OCI-LY7 (cell line): Measurements from ENCODE around the gene KISS1R. TPM values are rescaled to one million over a fixed set of nuclear protein-coding genes. Genes with fewer than 3 reads are reported as not detected.

Source experiments
- BruUV-seq: library from RNA; stranded (reverse); fragments of 400-500 nt; replicated peaks from 2 replicates; lab custom pipeline; 2021; lab: Mats Ljungman, UMichigan
- CTCF ChIA-PET: fragments of 300-600 bp; sonication (Branson Sonifier 250); formaldehyde crosslinking; loops from one replicate; lab custom pipeline; 2022; ENCODE audit warnings: antibody characterized with exemption; ENCODE audit not compliant: unreplicated experiment; lab: Charles Lee
- POLR2A ChIA-PET: fragments of 300-600 bp; sonication (Branson Sonifier 250); formaldehyde crosslinking; loops from one replicate; lab custom pipeline; 2022; ENCODE audit warnings: antibody characterized with exemption; lab: Charles Lee
- DNase-seq: peaks from one replicate; pipeline ENCODE4 v3.0.0-alpha.2; 2015; ENCODE audit warnings: low spot score
- H2AFZ ChIP-seq: fragments of 200-600 bp; sonication (generic), shearing (Covaris generic); 2 replicates; pipeline ENCODE4 v1.6.1; 2014; ENCODE audit warnings: mild to moderate bottlenecking, antibody characterized with exemption, low read length, moderate library complexity
- H3K27ac ChIP-seq: fragments of 200-600 bp; sonication (generic); 2 replicates; pipeline ENCODE4 v1.5.1; 2014; ENCODE audit warnings: mixed run types, low read depth, mild to moderate bottlenecking, moderate library complexity, low read length, inconsistent platforms; ENCODE audit not compliant: poor library complexity, severe bottlenecking
- H3K36me3 ChIP-seq: fragments of 200-600 bp; sonication (generic); 2 replicates; pipeline ENCODE4 v1.6.1; 2014; ENCODE audit warnings: mild to moderate bottlenecking, antibody characterized with exemption, low read length, moderate library complexity, mixed read lengths; ENCODE audit not compliant: insufficient read depth
- H3K4me1 ChIP-seq: fragments of 200-600 bp; sonication (generic); 2 replicates; pipeline ENCODE4 v1.5.1; 2014; ENCODE audit warnings: mild to moderate bottlenecking, low read length; ENCODE audit not compliant: insufficient read depth, poor library complexity, severe bottlenecking
- H3K4me2 ChIP-seq: fragments of 200-600 bp; sonication (generic); 2 replicates; pipeline ENCODE4 v1.6.1; 2014; ENCODE audit warnings: mild to moderate bottlenecking, low read length
- H3K4me3 ChIP-seq: fragments of 200-600 bp; sonication (generic); 2 replicates; pipeline ENCODE4 v1.5.1; 2014; ENCODE audit warnings: mild to moderate bottlenecking, low read depth, low read length; ENCODE audit not compliant: poor library complexity, severe bottlenecking
- H3K79me2 ChIP-seq: fragments of 200-600 bp; sonication (generic); 2 replicates; pipeline ENCODE4 v1.6.1; 2016; ENCODE audit warnings: low read depth, mild to moderate bottlenecking, low read length, moderate library complexity, mixed read lengths; ENCODE audit not compliant: insufficient read depth
- H3K9me2 ChIP-seq: fragments of 200-600 bp; sonication (generic); 2 replicates; pipeline ENCODE4 v1.6.1; 2016; ENCODE audit warnings: mild to moderate bottlenecking, low read length, mixed read lengths; ENCODE audit not compliant: insufficient read depth
- H3K9me3 ChIP-seq: fragments of 200-600 bp; sonication (generic); 2 replicates; pipeline ENCODE4 v1.6.1; 2014; ENCODE audit warnings: mild to moderate bottlenecking, mixed run types, low read length, mixed read lengths
- H4K20me1 ChIP-seq: fragments of 200-600 bp; sonication (generic); 2 replicates; pipeline ENCODE4 v1.6.1; 2014; ENCODE audit warnings: mild to moderate bottlenecking, antibody characterized with exemption, low read length, moderate library complexity, mixed read lengths; ENCODE audit not compliant: insufficient read depth
- CTCF ChIP-seq: fragments of 200-600 bp; sonication (generic); conservative IDR thresholded peaks from 2 replicates; pipeline ENCODE4 v1.5.1; 2014; ENCODE audit warnings: mild to moderate bottlenecking, antibody characterized with exemption, low read length, moderate library complexity, mixed read lengths
- EZH2phosphoT487 ChIP-seq: fragments of 200-600 bp; sonication (generic); IDR thresholded peaks from 2 replicates; pipeline ENCODE4 v1.6.1; 2018; ENCODE audit warnings: low read depth, borderline replicate concordance, mild to moderate bottlenecking, mixed run types, antibody characterized with exemption, low read length, moderate library complexity, mixed read lengths
- intact Hi-C: fragments of 100-400 bp; cut with micrococcal nuclease; formaldehyde crosslinking; loops from one replicate; pipeline ENCODE4 v1.10.0; 2022; ENCODE audit not compliant: unreplicated experiment
- total RNA-seq, 2 experiments: library from RNA; depleted of rRNA in 1 of 2; stranded (reverse); fragments of >200 nt in 1 of 2; shearing (Covaris generic) in 1 of 2; gene quantifications; 2 replicates each; pipeline ENCODE4 v1.2.3, GENCODE V29; 2014 to 2022

The KISS1R gene
- total RNA-seq, 2 experiments from 2014 or later = not detected

DNA sequence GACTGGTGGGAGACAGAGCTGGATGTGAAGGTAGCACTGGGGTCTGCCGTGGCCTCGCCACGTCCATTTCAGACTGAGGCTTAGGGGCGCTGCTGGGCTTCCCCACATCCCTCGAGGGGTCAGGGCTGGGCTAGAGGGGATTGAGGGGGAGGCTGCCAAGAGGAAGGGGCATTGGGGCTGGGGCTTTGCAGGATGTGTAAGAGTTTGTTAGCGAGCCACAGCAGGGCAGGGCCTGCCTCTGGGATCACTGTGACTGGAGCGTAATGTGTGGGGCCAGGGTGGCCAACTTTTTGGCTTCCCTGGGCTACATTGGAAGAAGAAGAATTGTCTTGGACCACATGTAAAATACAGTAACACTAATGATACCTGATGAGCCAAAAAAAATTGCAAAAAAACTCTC is 22.8 kb downstream of the KISS1R start:
- CTCF ChIA-PET = no interaction called here
- H3K4me3 ChIP-seq = no peak overlapping the region

GRCh38 chr19:940591-941291 is 23.6 kb downstream of the KISS1R start:
- Histone ChIP-seq H3K9me3 (no peaks in the 10 kb centered on the region), H3K36me3 (no peaks in the 10 kb centered on the region), H3K4me2 (no peak overlapping the region), H4K20me1 (no peaks in the 10 kb centered on the region), H2AFZ (no peak overlapping the region), H3K9me2 (no peaks in the 10 kb centered on the region), H3K27ac (no peak overlapping the region), H3K79me2 (no peaks in the 10 kb centered on the region), H3K4me3 (no peak overlapping the region), H3K4me1 (no peaks in the 10 kb centered on the region)
- CTCF ChIA-PET = no interaction called here
- POLR2A ChIA-PET = no interaction called here
- no TSS peak for BruUV-seq
- intact Hi-C loops = no loop called here
- DNase-seq = no peak
- TF ChIP-seq EZH2phosphoT487 (no peak), CTCF (no peak)

More for the DNA sequence above, 22.8 kb downstream of the KISS1R start:
- TF ChIP-seq EZH2phosphoT487 = no peak
- TF ChIP-seq CTCF = no peak
- Histone ChIP-seq H3K9me2 (no peaks in the 10 kb centered on the region), H3K9me3 (no peaks in the 10 kb centered on the region), H3K4me1 (no peaks in the 10 kb centered on the region), H3K27ac (no peak overlapping the region), H3K4me2 (no peak overlapping the region), H4K20me1 (no peaks in the 10 kb centered on the region), H3K79me2 (no peaks in the 10 kb centered on the region), H2AFZ (no peak overlapping the region), H3K36me3 (no peaks in the 10 kb centered on the region)
- POLR2A ChIA-PET = no interaction called here
- no TSS peak for BruUV-seq
- DNase-seq = no peak
- intact Hi-C loops = no loop called here
